MG63 (cell line): ENCODE measurements around the gene BANF2. TPM values are rescaled to one million over a fixed set of nuclear protein-coding genes. Genes with fewer than 3 reads are reported as not detected.
"Not testable (repeated sequence)": the region's sequence is repeated elsewhere in the genome, so short reads cannot be mapped to it uniquely, and the experiment has no call there.

Experiments used
- DNase-seq: peaks from one replicate; pipeline ENCODE4 v3.0.0-alpha.2; 2020
- H3K27me3 ChIP-seq: fragments of 250-450 bp; sonication (Bioruptor Pico); 2 replicates; pipeline ENCODE4 v1.5.1; 2020; ENCODE audit warnings: mild to moderate bottlenecking, moderate library complexity
- H3K36me3 ChIP-seq: fragments of 250-450 bp; sonication (Bioruptor Pico); 2 replicates; pipeline ENCODE4 v1.5.1; 2020; ENCODE audit warnings: mild to moderate bottlenecking, moderate library complexity
- H3K4me3 ChIP-seq: fragments of 250-450 bp; sonication (Bioruptor Pico); 2 replicates; pipeline ENCODE4 v1.5.1; 2020; ENCODE audit warnings: mild to moderate bottlenecking, moderate library complexity
- H3K9me3 ChIP-seq: fragments of 250-450 bp; sonication (Bioruptor Pico); 2 replicates; pipeline ENCODE4 v1.5.1; 2020; ENCODE audit warnings: mild to moderate bottlenecking, moderate library complexity
- total RNA-seq: library from RNA; depleted of rRNA; stranded (reverse); fragments of >200 nt; shearing (Covaris generic); gene quantifications from 2 replicates; pipeline ENCODE4 v1.2.3, GENCODE V29; 2014; ENCODE audit warnings: low replicate concordance; rRNA removed

BANF2 gene
- total RNA-seq, result not detected in 2 replicates

GRCh38 chr20:17699931-17700351 is at the start of gene BANF2:
TSS of gene BANF2 (plus strand) at chr20:17699966. CDS start at chr20:17725026, 25,060 bp downstream.
- DNase-seq, result no peak
- Histone ChIP-seq H3K9me3 (no peaks in the 10 kb centered on the region), H3K27me3 (no peaks in the 10 kb centered on the region), H3K36me3 (no peaks in the 10 kb centered on the region), H3K4me3 (no peak within 1 kb of the TSS)

DNA sequence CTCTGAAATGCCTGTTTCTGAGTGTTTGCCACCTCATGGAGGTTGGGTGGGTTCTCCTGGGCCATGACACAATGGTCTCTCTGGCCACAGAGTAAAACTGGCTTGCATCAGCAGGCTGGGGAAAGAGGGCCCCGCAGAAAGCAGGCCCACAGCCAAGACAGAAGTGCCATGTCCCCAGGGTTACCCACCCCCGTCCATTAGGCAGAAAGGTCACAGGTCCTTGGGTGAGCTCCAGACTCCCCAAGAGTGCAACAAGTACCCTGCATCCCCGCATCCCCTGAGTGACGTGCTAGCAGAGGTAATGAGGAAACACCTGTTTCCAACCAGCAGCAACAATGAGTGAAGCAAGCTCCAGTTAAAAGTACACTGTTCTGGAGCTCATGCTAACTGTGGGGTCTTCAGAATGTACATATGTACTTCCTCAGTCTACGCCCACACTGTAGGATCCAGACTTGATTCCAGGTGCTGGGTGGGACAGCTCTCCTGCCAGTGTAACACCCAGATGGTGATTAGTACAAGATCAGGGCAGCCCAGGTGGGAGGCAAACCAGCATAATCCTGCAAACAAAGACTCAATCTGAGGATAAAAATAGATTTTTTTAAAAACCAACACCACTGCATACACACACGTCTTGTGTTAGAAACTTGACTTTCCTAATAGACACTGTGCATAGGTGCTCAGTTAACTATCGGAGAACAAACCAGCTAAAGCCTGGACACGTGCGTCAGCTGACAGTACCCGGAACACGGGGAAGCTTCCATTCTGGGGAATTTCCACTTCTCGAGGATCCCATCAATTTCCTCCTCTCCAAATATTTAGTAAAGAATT is 49.3 kb upstream of the BANF2 start:
- Histone ChIP-seq H3K9me3 (no peaks in the 10 kb centered on the region), H3K27me3 (no peaks in the 10 kb centered on the region), H3K36me3 (peaks cover 19% of the 10 kb centered on the region), H3K4me3 (no peak overlapping the region)
- DNase-seq, result no peak

DNA sequence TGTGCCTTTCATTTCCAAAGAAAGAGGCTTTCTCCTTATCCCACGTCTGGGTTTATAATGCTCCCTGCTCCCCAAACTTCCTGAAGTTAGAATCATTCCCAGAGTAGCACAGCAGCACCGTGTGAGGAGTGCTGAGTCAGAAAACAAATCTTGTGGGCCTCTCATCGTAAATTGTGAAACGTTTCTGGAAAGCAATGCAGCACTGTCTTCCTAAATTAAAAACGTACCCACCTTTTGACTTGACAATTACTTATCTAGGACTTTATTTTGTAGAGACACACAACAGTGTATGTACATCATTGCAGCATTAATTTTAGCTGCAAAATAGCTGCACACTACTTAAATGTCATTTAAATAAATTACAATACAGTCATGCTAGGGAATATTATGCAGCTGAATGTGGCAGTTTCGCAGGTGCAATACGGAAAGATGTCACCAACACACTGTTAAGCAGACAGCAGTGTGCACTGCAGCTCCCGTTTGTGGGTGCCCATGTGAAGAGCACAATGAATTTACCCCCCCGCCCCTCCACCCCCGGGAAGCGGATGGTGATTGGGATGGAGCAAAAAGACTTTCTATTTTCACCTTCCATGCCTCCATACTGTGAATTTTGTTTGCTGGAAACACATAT is 48.5 kb upstream of the BANF2 start:
- Histone ChIP-seq H3K36me3 (peaks cover 20% of the 10 kb centered on the region), H3K27me3 (no peaks in the 10 kb centered on the region), H3K4me3 (no peak overlapping the region), H3K9me3 (no peaks in the 10 kb centered on the region)
- DNase-seq, result no peak

- no peaks in the 10 kb centered on the region for H3K9me3 ChIP-seq
- no peak for DNase-seq
- no peaks in the 10 kb centered on the region for H3K27me3 ChIP-seq
- H3K4me3 ChIP-seq, result no peak overlapping the region
- H3K36me3 ChIP-seq, result peaks cover 25% of the 10 kb centered on the region
Measured at GRCh38 chr20:17651760-17652388, 47.9 kb upstream of the BANF2 start.

DNA sequence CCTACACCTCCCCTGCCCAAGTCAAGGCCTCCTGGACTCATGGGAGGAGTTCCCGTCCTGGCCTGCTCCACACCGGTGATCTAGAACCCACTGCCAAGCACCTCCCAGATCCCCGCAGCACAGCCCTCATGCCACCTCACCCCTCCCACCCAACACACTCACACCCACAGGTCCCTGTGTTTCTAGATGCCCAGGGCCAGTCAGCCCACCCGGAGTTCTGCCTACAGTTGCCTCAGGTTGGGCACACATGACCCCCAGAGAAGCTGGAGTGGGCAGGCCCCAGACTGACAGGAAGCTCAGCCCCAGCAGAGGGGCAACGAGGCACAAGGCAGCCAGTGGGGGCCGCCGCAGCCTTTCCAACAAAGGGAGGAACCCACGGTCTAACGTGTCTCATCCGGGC is 47.4 kb upstream of the BANF2 start:
- no peaks in the 10 kb centered on the region for H3K9me3 ChIP-seq
- H3K36me3 ChIP-seq, result peaks cover 27% of the 10 kb centered on the region
- DNase-seq, result no peak
- H3K4me3 ChIP-seq, result no peak overlapping the region
- no peaks in the 10 kb centered on the region for H3K27me3 ChIP-seq

- H3K9me3 ChIP-seq, result no peaks in the 10 kb centered on the region
- DNase-seq, result no peak
Measured at GRCh38 chr20:17653835-17654648, 45.7 kb upstream of the BANF2 start.

GRCh38 chr20:17654649-17655285 is 45.0 kb upstream of the BANF2 start:
- H3K36me3 ChIP-seq, result peaks cover 43% of the 10 kb centered on the region
- H3K4me3 ChIP-seq, result no peak overlapping the region
- no peaks in the 10 kb centered on the region for H3K27me3 ChIP-seq
- peak; percentile 10 for DNase-seq
- H3K9me3 ChIP-seq, result no peaks in the 10 kb centered on the region

More at GRCh38 chr20:17653835-17654648, 45.7 kb upstream of the BANF2 start:
- Histone ChIP-seq H3K4me3 (no peak overlapping the region), H3K27me3 (no peaks in the 10 kb centered on the region), H3K36me3 (peaks cover 40% of the 10 kb centered on the region)

DNA sequence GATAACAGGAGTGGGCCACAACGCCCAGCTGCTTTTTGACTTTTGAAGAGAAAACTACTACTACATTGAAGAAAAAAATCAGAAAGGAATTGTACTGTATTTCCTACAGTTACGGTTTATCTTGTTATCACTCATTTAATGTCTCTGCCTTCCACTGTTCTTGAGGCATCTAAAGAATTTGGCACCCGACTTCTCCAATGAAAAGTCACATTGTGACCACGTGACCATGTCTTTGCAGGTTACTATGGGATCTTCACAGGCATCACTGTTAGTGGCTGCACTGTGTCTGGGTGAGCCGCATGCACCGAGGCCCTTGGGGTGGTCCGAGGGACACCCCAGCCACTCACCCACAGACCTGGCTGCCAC is 44.5 kb upstream of the BANF2 start:
- no peaks in the 10 kb centered on the region for H3K9me3 ChIP-seq
- no peaks in the 10 kb centered on the region for H3K27me3 ChIP-seq
- peaks cover 46% of the 10 kb centered on the region for H3K36me3 ChIP-seq
- no peak overlapping the region for H3K4me3 ChIP-seq
- DNase-seq, result no peak

- Histone ChIP-seq H3K9me3 (no peaks in the 10 kb centered on the region), H3K27me3 (no peaks in the 10 kb centered on the region), H3K4me3 (no peak overlapping the region), H3K36me3 (peaks cover 45% of the 10 kb centered on the region)
- DNase-seq, result no peak
Measured at GRCh38 chr20:17655865-17656479, 43.8 kb upstream of the BANF2 start.

DNA sequence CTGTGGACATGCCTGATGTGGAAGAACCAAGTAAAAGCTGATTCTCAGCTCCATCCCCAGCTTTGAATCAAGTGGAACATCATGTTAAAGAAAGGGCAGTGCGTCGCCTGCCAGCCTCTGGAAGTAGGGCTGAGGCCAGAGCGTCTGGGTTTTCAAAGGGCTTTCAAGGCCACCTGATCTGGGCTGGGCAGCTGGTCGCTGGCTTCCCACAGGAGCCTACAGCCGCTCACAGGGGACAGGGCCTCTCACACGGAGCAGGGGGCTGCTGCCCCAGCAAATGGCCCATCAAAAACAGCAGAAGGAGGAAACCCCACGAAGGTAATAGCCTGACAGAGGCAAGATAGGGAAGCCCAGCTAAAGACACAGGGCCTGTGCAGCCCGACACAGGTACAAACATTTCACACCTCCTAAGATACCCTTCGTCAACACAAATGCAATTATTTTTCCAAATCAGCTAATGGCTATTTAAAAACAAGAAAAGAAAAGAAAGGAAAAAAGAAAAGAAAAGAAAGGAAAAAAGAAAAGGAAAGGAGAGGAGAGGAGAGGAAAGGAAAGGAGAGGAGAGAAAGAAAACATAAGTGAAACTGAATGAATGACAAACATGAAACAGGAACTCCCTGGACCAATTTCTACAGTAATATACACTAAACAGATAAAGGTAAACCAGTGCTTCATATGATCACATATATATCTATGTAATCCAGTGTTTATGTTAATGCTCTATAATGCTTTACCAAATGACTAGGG is 42.5 kb upstream of the BANF2 start:
- Histone ChIP-seq H3K9me3 (no peaks in the 10 kb centered on the region), H3K4me3 (no peak overlapping the region), H3K27me3 (no peaks in the 10 kb centered on the region), H3K36me3 (peaks cover 47% of the 10 kb centered on the region)
- no peak for DNase-seq

DNA sequence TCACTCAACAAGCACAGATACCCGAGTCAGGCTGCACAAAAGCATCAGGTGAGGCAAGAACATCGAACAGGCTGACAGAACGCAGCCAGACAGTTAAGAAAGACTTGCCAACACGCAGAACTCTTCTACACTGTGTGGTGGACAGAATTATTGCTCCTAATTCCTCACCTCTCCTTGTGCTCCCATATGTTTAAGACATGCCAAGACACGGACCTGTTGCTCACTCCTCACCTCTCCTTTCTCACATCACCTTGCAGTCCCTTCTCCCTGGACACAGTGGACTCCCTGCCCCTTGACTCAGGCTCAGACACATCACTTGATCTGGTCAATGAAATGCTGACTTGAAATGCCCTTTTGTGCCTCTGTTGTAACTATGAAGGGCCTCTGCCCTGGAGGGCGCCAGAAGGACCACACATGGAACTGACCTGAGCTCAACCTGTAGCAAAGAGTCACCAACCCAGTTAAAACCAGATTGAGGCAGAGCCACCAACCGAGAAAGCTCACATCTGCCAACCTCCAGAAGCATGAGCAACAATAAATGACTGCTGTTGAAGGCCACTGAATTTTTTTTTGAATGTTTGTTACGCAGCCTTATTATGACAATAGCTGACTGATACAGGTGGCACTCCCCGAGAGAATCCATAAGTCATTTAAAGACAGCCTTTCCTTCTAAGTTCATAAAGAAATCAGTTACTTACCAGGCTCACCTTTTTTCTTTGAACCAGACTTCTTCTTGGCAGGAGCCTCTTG is 41.7 kb upstream of the BANF2 start:
- Histone ChIP-seq H3K27me3 (no peaks in the 10 kb centered on the region), H3K36me3 (peaks cover 49% of the 10 kb centered on the region), H3K9me3 (no peaks in the 10 kb centered on the region), H3K4me3 (no peak overlapping the region)
- no peak for DNase-seq

DNA sequence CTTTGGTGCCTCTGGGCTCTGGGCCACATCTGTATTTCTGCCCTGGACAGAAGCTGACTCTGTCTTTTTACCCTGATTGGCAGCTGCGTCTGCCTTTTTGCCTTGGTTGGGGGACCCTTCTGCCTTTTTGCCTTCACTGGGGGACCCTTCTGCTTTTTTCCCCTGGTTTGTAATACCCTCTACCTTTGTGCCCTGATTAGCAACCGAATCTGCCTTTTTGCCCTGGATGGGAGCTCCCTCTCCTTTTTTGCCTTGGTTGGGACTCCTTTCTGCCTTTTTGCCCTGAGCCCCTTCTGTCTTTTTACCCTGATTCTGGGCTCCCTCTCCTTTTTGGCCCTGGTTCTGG is 41.1 kb upstream of the BANF2 start:
- H3K4me3 ChIP-seq, result no peak overlapping the region
- no peaks in the 10 kb centered on the region for H3K27me3 ChIP-seq
- no peaks in the 10 kb centered on the region for H3K9me3 ChIP-seq
- H3K36me3 ChIP-seq, result peaks cover 51% of the 10 kb centered on the region
- no peak for DNase-seq

DNA sequence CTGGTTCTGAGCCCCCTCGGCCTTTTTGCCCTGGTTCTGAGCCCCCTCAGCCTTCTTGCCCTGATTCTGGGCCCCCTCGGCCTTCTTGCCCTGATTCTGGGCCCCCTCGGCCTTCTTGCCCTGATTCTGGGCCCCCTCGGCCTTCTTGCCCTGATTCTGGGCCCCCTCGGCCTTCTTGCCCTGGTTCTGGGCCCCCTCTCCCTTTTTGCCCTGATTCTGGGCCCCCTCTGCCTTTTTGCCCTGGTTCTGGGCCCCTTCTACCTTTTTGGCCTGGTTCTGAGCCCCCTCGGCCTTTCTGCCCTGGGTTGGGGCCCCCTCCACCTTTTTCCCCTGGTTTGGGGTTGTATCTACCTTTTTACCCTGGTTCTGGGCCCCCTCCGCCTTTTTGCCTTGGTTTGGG is 40.4 kb upstream of the BANF2 start:
- not testable (repeated sequence) for H3K4me3 ChIP-seq, H3K9me3 ChIP-seq, H3K27me3 ChIP-seq, DNase-seq
- peaks cover 50% of the 10 kb centered on the region for H3K36me3 ChIP-seq

DNA sequence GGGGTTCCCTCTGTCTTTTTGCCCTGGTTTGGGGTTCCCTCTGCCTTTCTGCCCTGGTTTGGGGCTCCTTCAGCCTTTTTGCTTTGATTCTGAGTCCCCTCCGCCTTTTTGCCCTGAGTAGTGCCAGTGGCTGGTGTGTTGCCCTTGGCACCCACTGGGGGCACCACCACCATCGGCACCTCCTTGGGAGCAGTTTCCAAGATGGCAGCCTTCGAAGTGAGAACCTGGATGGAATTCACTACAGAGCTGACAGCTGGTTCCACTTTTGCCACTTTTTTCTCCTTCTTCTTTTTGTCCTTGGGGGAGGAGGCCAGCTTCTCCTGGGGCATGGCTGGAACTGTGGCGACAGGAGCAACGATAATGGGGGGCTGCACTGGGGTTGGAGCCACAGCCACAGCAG is 40.0 kb upstream of the BANF2 start:
- H3K27me3 ChIP-seq, result no peaks in the 10 kb centered on the region
- no peak for DNase-seq
- H3K9me3 ChIP-seq, result no peaks in the 10 kb centered on the region
- H3K36me3 ChIP-seq, result peaks cover 47% of the 10 kb centered on the region
- H3K4me3 ChIP-seq, result no peak overlapping the region

- DNase-seq, result no peak
- H3K9me3 ChIP-seq, result no peaks in the 10 kb centered on the region
- no peaks in the 10 kb centered on the region for H3K27me3 ChIP-seq
- peaks cover 44% of the 10 kb centered on the region for H3K36me3 ChIP-seq
- no peak overlapping the region for H3K4me3 ChIP-seq
Measured at GRCh38 chr20:17660667-17661066, 39.1 kb upstream of the BANF2 start.
